Progenitor cell of endocrine pancreas (in vitro differentiated cells): ENCODE results near the gene KCNIP4. TPM values are rescaled to one million over a fixed set of nuclear protein-coding genes. Genes with fewer than 3 reads are reported as not detected.

Source experiments
- DNase-seq: peaks from one replicate; pipeline ENCODE4 v3.0.0; 2021; ENCODE audit warnings: low spot score; ENCODE audit not compliant: unreplicated experiment
- H3K27ac Mint-ChIP-seq: 2 replicates; pipeline ENCODE4 v1.8.0; 2021; ENCODE audit warnings: mild to moderate bottlenecking, moderate library complexity, mixed read lengths
- H3K27me3 Mint-ChIP-seq: 2 replicates; pipeline ENCODE4 v1.8.0; 2021; ENCODE audit warnings: mixed read lengths
- H3K36me3 Mint-ChIP-seq: 2 replicates; pipeline ENCODE4 v1.8.0; 2022; ENCODE audit warnings: mixed read lengths; ENCODE audit not compliant: insufficient read depth
- H3K4me1 Mint-ChIP-seq: 2 replicates; pipeline ENCODE4 v1.8.0; 2021; ENCODE audit warnings: low read depth, mixed read lengths
- H3K4me3 Mint-ChIP-seq: 2 replicates; pipeline ENCODE4 v1.8.0; 2021; ENCODE audit warnings: low read depth, mild to moderate bottlenecking, moderate library complexity, mixed read lengths
- H3K9me3 Mint-ChIP-seq: 2 replicates; pipeline ENCODE4 v1.8.0; 2021; ENCODE audit warnings: low read depth, mixed read lengths
- total RNA-seq: library from RNA; stranded (reverse); gene quantifications from 2 replicates; pipeline ENCODE4 v1.2.1, GENCODE V29; 2021
- TF ChIP-seq, protein P1 (sequence below): fragments of 200-600 bp; sonication (generic); IDR thresholded peaks from one replicate; pipeline ENCODE4 v1.5.0; 2021; ENCODE audit warnings: antibody characterized with exemption, mild to moderate bottlenecking; ENCODE audit not compliant: unreplicated experiment

Gene KCNIP4
- total RNA-seq, 1 donor from 2014 or later = 0.43 TPM

DNA sequence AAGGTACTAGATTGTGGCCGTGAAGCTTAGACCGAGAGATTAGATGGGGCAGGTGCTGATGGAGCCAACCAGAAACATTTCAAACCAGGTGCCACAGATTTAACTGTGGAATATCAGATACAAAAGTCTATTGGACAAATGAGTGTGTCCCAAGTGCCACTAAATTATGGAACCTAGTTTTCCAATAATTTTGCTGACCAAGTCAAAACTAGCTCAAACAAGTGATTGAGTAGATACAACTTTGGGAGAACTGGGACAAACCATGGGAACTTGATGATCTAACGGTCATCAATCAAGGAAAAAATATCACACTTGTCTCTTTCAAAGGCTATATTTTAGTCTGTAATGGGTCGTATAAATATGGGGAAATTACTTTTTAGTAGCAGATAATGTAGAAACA, 562.9 kb downstream of the KCNIP4 start:
- Mint-ChIP-seq H3K4me1 (peaks cover 12% of the 10 kb centered on the region), H3K27ac (no peak overlapping the region), H3K4me3 (no peak overlapping the region), H3K36me3 (no peaks in the 10 kb centered on the region), H3K27me3 (peaks cover 2% of the 10 kb centered on the region), H3K9me3 (peaks cover 7% of the 10 kb centered on the region)
- DNase-seq = no peak
- TF ChIP-seq, protein P1, sequence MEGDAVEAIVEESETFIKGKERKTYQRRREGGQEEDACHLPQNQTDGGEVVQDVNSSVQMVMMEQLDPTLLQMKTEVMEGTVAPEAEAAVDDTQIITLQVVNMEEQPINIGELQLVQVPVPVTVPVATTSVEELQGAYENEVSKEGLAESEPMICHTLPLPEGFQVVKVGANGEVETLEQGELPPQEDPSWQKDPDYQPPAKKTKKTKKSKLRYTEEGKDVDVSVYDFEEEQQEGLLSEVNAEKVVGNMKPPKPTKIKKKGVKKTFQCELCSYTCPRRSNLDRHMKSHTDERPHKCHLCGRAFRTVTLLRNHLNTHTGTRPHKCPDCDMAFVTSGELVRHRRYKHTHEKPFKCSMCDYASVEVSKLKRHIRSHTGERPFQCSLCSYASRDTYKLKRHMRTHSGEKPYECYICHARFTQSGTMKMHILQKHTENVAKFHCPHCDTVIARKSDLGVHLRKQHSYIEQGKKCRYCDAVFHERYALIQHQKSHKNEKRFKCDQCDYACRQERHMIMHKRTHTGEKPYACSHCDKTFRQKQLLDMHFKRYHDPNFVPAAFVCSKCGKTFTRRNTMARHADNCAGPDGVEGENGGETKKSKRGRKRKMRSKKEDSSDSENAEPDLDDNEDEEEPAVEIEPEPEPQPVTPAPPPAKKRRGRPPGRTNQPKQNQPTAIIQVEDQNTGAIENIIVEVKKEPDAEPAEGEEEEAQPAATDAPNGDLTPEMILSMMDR = no peak

DNA sequence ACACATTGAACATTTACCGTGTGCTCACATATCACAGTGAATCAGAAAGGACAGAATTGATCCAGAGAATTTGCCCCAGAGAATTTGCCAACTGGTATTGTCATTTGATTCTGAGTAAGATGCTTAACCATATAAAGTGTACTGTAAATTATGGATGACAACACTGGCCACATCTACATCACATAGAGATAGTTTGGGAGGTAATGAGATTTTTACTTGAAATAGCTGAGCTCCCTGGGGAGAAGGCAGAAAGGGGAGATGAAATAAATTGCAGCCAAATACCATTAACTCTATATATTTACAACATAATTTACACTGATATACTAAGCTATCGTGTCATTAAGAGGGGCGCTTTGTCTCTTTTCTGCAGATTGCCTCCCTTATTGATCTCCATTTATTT, 564.0 kb downstream of the KCNIP4 start:
- Mint-ChIP-seq H3K4me3 (no peak overlapping the region), H3K4me1 (peaks cover 15% of the 10 kb centered on the region), H3K27ac (no peak overlapping the region), H3K9me3 (peaks cover 6% of the 10 kb centered on the region), H3K36me3 (no peaks in the 10 kb centered on the region), H3K27me3 (peaks cover 2% of the 10 kb centered on the region)
- TF ChIP-seq, protein P1 = no peak
- no peak for DNase-seq

DNA sequence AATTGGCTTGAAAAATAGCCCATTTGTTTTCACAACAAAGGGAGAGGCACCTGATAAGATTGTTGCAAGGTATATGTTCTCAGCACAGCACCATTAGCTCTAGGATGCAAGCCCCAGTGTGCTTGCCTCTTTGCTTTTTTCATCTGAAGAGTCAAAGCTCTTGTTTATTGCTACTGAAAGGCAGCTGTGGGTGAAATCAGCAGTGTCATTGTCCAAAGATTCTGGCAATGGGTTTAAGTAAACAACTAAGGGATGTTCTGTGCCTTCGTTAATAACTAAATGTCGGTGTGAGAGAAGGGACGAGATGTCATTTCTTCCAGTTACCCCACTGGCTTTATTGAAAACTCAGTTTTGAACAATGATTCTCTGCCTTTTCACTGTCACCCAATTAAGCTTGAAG, 567.7 kb downstream of the KCNIP4 start:
- TF ChIP-seq, protein P1 = no peak
- H3K9me3 Mint-ChIP-seq = peaks cover 6% of the 10 kb centered on the region
- DNase-seq = no peak
- H3K27ac Mint-ChIP-seq = no peak overlapping the region
- peaks cover 24% of the 10 kb centered on the region for H3K4me1 Mint-ChIP-seq
- H3K4me3 Mint-ChIP-seq = no peak overlapping the region
- no peaks in the 10 kb centered on the region for H3K36me3 Mint-ChIP-seq
- H3K27me3 Mint-ChIP-seq = peaks cover 8% of the 10 kb centered on the region

DNA sequence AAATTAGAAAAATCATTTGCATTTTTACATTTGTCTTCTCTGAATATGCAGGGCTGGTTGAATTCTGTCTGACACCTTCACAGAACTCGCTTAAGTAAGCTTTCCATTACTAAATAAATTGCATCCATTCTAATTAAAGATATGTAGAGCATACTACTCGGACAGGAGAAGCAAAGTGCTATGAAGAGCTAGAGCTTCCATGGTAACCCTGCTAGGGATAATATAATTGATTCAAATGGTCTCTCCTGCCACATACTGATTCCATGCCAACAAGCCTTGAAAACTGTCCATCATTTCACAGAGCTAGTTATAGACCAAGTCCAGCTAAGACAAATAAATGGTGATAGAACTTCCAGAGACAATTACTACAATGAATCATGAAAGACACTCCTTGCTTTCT, 571.5 kb downstream of the KCNIP4 start:
- peaks cover 8% of the 10 kb centered on the region for H3K27me3 Mint-ChIP-seq
- no peak overlapping the region for H3K4me3 Mint-ChIP-seq
- TF ChIP-seq, protein P1 = no peak
- no peak overlapping the region for H3K27ac Mint-ChIP-seq
- peaks cover 3% of the 10 kb centered on the region for H3K9me3 Mint-ChIP-seq
- H3K36me3 Mint-ChIP-seq = no peaks in the 10 kb centered on the region
- H3K4me1 Mint-ChIP-seq = peaks cover 17% of the 10 kb centered on the region
- DNase-seq = no peak

DNA sequence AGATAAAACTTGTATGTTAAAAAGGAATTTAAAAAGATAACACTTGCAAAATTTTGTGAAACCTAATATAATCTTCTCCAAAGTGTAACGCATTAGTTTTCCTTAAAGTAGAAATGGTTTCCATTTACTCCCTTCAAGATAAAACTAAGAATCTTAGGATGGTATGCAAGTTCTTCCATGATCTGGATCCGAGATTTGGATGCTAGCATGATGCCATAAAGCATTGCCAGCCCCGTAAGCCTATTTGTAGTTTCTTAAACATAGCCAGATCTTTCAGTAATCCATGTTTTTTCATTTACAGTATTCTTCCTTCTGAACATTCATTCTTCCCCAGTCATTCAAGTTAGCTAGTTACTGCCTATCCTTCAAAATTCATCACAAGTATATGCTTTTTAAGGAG, 572.4 kb downstream of the KCNIP4 start:
- no peaks in the 10 kb centered on the region for H3K9me3 Mint-ChIP-seq
- H3K4me3 Mint-ChIP-seq = no peak overlapping the region
- TF ChIP-seq, protein P1 = no peak
- H3K36me3 Mint-ChIP-seq = no peaks in the 10 kb centered on the region
- peaks cover 8% of the 10 kb centered on the region for H3K27me3 Mint-ChIP-seq
- H3K4me1 Mint-ChIP-seq = peaks cover 16% of the 10 kb centered on the region
- H3K27ac Mint-ChIP-seq = no peak overlapping the region
- DNase-seq = no peak
